HEK293 (cell line): Measurements from ENCODE around the gene KIF26B.

Experiments
- CTCF ChIA-PET: fragments of 350-600 bp; formaldehyde crosslinking; extraction: SDS; loops from one replicate; lab custom pipeline; 2021; ENCODE audit warnings: antibody characterized with exemption; lab: Yijun Ruan, JAX
- POLR2A ChIA-PET: fragments of 300-600 bp; formaldehyde crosslinking; extraction: SDS; loops from one replicate; lab custom pipeline; 2020; ENCODE audit warnings: antibody characterized with exemption, inconsistent platforms; lab: Yijun Ruan, JAX
- H3K27ac ChIP-seq: fragments of 200-500 bp; sonication (Bioruptor generic); 2 replicates; pipeline ENCODE4 v1.5.1; 2014; ENCODE audit warnings: low read depth, low read length, control low read depth, inconsistent platforms; ENCODE audit errors: extremely low read depth
- H3K36me3 ChIP-seq, 2 experiments: fragments of 200-500 bp in 1 of 2; sonication (Bioruptor generic) in 1 of 2; 1 replicate in 1 of 2; 2 replicates in 1 of 2; pipeline ENCODE4 v1.5.1; 2014 to 2017; ENCODE audit warnings: inconsistent platforms in 2 of 2, low read length in 2 of 2; ENCODE audit not compliant: control insufficient read depth in 2 of 2, insufficient read depth in 1 of 2
- H3K4me1 ChIP-seq: fragments of 200-500 bp; sonication (Bioruptor generic); 2 replicates; pipeline ENCODE4 v1.5.1; 2014; ENCODE audit warnings: mild to moderate bottlenecking, low read length, inconsistent platforms; ENCODE audit not compliant: control insufficient read depth, insufficient read depth
- H3K4me3 ChIP-seq: 2 replicates; pipeline ENCODE4 v1.5.1; 2011; ENCODE audit warnings: low read depth, mild to moderate bottlenecking, control low read depth, low read length, moderate library complexity
- H3K9me3 ChIP-seq: fragments of 200-500 bp; sonication (Bioruptor generic); 2 replicates; pipeline ENCODE4 v1.5.1; 2014; ENCODE audit warnings: low read depth, low read length, inconsistent platforms; ENCODE audit not compliant: control insufficient read depth, insufficient read depth
- BCL6B ChIP-seq: fragments of 450-650 bp; formaldehyde crosslinking; IDR thresholded peaks from 2 replicates; pipeline ENCODE4 v1.5.1; 2017; ENCODE audit warnings: missing biosample characterization, missing genetic modification characterization
- GLIS1 ChIP-seq: fragments of 450-650 bp; formaldehyde crosslinking; IDR thresholded peaks from 2 replicates; pipeline ENCODE4 v1.5.1; 2016; ENCODE audit warnings: missing biosample characterization, missing genetic modification characterization
- HOXD13 ChIP-seq: sonication (generic); formaldehyde crosslinking; IDR thresholded peaks from 2 replicates; pipeline ENCODE4 v1.8.0; 2022; ENCODE audit warnings: missing genetic modification reagents, borderline replicate concordance
- KLF16 ChIP-seq: fragments of 450-650 bp; formaldehyde crosslinking; IDR thresholded peaks from 2 replicates; pipeline ENCODE4 v1.5.1; 2017; ENCODE audit warnings: missing biosample characterization, missing genetic modification characterization
- OVOL3 ChIP-seq: fragments of 450-650 bp; formaldehyde crosslinking; IDR thresholded peaks from 2 replicates; pipeline ENCODE4 v1.5.1; 2016; ENCODE audit warnings: missing biosample characterization, missing genetic modification characterization
- SCRT1 ChIP-seq: fragments of 450-650 bp; formaldehyde crosslinking; IDR thresholded peaks from 2 replicates; pipeline ENCODE4 v1.5.1; 2016; ENCODE audit warnings: missing biosample characterization, missing genetic modification characterization, borderline replicate concordance
- SP7 ChIP-seq: fragments of 450-650 bp; formaldehyde crosslinking; IDR thresholded peaks from 2 replicates; pipeline ENCODE4 v1.5.1; 2016; ENCODE audit warnings: missing biosample characterization, missing genetic modification characterization
- WT1 ChIP-seq: fragments of 450-650 bp; formaldehyde crosslinking; IDR thresholded peaks from 2 replicates; pipeline ENCODE4 v1.5.1; 2016; ENCODE audit warnings: missing biosample characterization, missing genetic modification characterization
- YY2 ChIP-seq: fragments of 450-650 bp; formaldehyde crosslinking; IDR thresholded peaks from 2 replicates; pipeline ENCODE4 v1.5.1; 2016; ENCODE audit warnings: missing biosample characterization, missing genetic modification characterization
- ZBTB1 ChIP-seq: fragments of 450-650 bp; formaldehyde crosslinking; IDR thresholded peaks from 2 replicates; pipeline ENCODE4 v1.5.1; 2016; ENCODE audit warnings: missing biosample characterization, missing genetic modification characterization
- ZBTB21 ChIP-seq: fragments of 450-650 bp; formaldehyde crosslinking; IDR thresholded peaks from 2 replicates; pipeline ENCODE4 v1.5.1; 2017; ENCODE audit warnings: missing biosample characterization, missing genetic modification characterization
- ZFP3 ChIP-seq: fragments of 450-650 bp; formaldehyde crosslinking; IDR thresholded peaks from 2 replicates; pipeline ENCODE4 v1.5.1; 2016; ENCODE audit warnings: low read depth, missing biosample characterization, missing genetic modification characterization
- ZFP69B ChIP-seq: fragments of 450-650 bp; formaldehyde crosslinking; IDR thresholded peaks from 2 replicates; pipeline ENCODE4 v1.5.1; 2016; ENCODE audit warnings: missing biosample characterization, missing genetic modification characterization
- ZNF10 ChIP-seq: fragments of 450-650 bp; formaldehyde crosslinking; IDR thresholded peaks from 2 replicates; pipeline ENCODE4 v1.5.1; 2017; ENCODE audit warnings: missing biosample characterization, missing genetic modification characterization
- ZNF112 ChIP-seq: fragments of 450-650 bp; formaldehyde crosslinking; IDR thresholded peaks from 2 replicates; pipeline ENCODE4 v1.5.0; 2017; ENCODE audit warnings: missing biosample characterization, missing genetic modification characterization
- ZNF211 ChIP-seq: fragments of 450-650 bp; formaldehyde crosslinking; IDR thresholded peaks from 2 replicates; pipeline ENCODE4 v1.5.1; 2016; ENCODE audit warnings: low read depth, missing biosample characterization, missing genetic modification characterization
- ZNF214 ChIP-seq: fragments of 450-650 bp; formaldehyde crosslinking; IDR thresholded peaks from 2 replicates; pipeline ENCODE4 v1.5.1; 2017; ENCODE audit warnings: missing biosample characterization, mild to moderate bottlenecking, missing genetic modification characterization, borderline replicate concordance
- ZNF23 ChIP-seq: fragments of 450-650 bp; formaldehyde crosslinking; IDR thresholded peaks from 2 replicates; pipeline ENCODE4 v1.5.1; 2016; ENCODE audit warnings: missing biosample characterization, missing genetic modification characterization, borderline replicate concordance
- ZNF302 ChIP-seq: fragments of 450-650 bp; formaldehyde crosslinking; IDR thresholded peaks from 2 replicates; pipeline ENCODE4 v1.5.1; 2016; ENCODE audit warnings: missing biosample characterization, missing genetic modification characterization, low read depth
- ZNF391 ChIP-seq: fragments of 450-650 bp; formaldehyde crosslinking; IDR thresholded peaks from 2 replicates; pipeline ENCODE4 v1.5.1; 2016; ENCODE audit warnings: low read depth, missing biosample characterization, missing genetic modification characterization, borderline replicate concordance
- ZNF433 ChIP-seq: fragments of 450-650 bp; formaldehyde crosslinking; IDR thresholded peaks from 2 replicates; pipeline ENCODE4 v1.5.1; 2016; ENCODE audit warnings: missing biosample characterization, missing genetic modification characterization, low read depth
- ZNF48 ChIP-seq: fragments of 450-650 bp; formaldehyde crosslinking; IDR thresholded peaks from 2 replicates; pipeline ENCODE4 v1.5.1; 2016; ENCODE audit warnings: missing biosample characterization, missing genetic modification characterization
- ZNF521 ChIP-seq: fragments of 450-650 bp; formaldehyde crosslinking; IDR thresholded peaks from 2 replicates; pipeline ENCODE4 v1.5.1; 2017; ENCODE audit warnings: missing biosample characterization, mild to moderate bottlenecking, missing genetic modification characterization
- ZNF580 ChIP-seq: fragments of 450-650 bp; formaldehyde crosslinking; IDR thresholded peaks from 2 replicates; pipeline ENCODE4 v1.5.1; 2016; ENCODE audit warnings: missing biosample characterization, missing genetic modification characterization
- ZNF596 ChIP-seq: fragments of 450-650 bp; IDR thresholded peaks from 2 replicates; pipeline ENCODE4 v1.5.0; 2018; ENCODE audit warnings: missing biosample characterization, mild to moderate bottlenecking, missing genetic modification characterization, moderate library complexity
- ZNF626 ChIP-seq: fragments of 450-650 bp; sonication (Bioruptor Pico); formaldehyde crosslinking; IDR thresholded peaks from 2 replicates; pipeline ENCODE4 v1.5.1; 2018; ENCODE audit warnings: missing biosample characterization, missing genetic modification characterization, inconsistent platforms
- ZNF677 ChIP-seq: fragments of 450-650 bp; IDR thresholded peaks from 2 replicates; pipeline ENCODE4 v1.5.0; 2018; ENCODE audit warnings: missing biosample characterization, mild to moderate bottlenecking, missing genetic modification characterization, moderate library complexity
- ZNF747 ChIP-seq: fragments of 450-650 bp; formaldehyde crosslinking; IDR thresholded peaks from 2 replicates; pipeline ENCODE4 v1.5.1; 2016; ENCODE audit warnings: missing biosample characterization, missing genetic modification characterization
- ZNF785 ChIP-seq: fragments of 450-650 bp; formaldehyde crosslinking; IDR thresholded peaks from 2 replicates; pipeline ENCODE4 v1.5.1; 2016; ENCODE audit warnings: missing biosample characterization, missing genetic modification characterization
- ZNF843 ChIP-seq: fragments of 450-650 bp; formaldehyde crosslinking; IDR thresholded peaks from 2 replicates; pipeline ENCODE4 v1.5.1; 2016; ENCODE audit warnings: missing biosample characterization, missing genetic modification characterization
- ZSCAN30 ChIP-seq: fragments of 450-650 bp; IDR thresholded peaks from 2 replicates; pipeline ENCODE4 v1.5.1; 2018; ENCODE audit warnings: missing biosample characterization, mild to moderate bottlenecking, missing genetic modification characterization, moderate library complexity
- ZXDB ChIP-seq: fragments of 450-650 bp; formaldehyde crosslinking; IDR thresholded peaks from 2 replicates; pipeline ENCODE4 v1.5.1; 2016; ENCODE audit warnings: missing biosample characterization, missing genetic modification characterization
- TF ChIP-seq, protein P1 (sequence below): fragments of 450-650 bp; IDR thresholded peaks from 2 replicates; pipeline ENCODE4 v1.5.1; 2018; ENCODE audit warnings: missing biosample characterization, mild to moderate bottlenecking, missing genetic modification characterization

KIF26B gene

DNA sequence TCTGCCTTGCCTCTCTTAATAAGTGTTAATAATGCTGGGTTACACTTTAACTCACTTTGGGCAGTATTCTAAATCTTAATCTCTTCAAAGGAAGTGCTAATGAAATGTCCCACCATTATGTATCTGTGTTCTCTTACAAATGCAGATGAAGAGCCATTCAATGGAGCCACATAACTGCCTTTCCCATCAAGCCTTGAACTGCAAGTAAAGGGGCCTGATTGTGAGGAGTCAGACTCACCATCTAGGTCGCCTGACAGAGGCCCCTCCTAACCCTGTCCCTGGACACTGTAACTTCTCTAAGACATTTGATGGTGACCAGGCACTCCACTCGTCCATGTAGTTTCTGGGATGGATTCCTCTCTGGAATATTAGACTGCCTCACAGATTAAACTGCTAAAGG is 329.4 kb downstream of the KIF26B start:
- Histone ChIP-seq H3K27ac (no peak overlapping the region), H3K4me1 (no peaks in the 10 kb centered on the region), H3K9me3 (no peaks in the 10 kb centered on the region), H3K4me3 (no peak overlapping the region), H3K36me3 (no peaks in the 10 kb centered on the region)
- CTCF ChIA-PET: no interaction called here
- POLR2A ChIA-PET: no interaction called here
- TF ChIP-seq ZNF433 (tag by site-specific recombination): no peak
- TF ChIP-seq YY2: no peak
- TF ChIP-seq ZNF302 (tag by site-specific recombination): no peak
- TF ChIP-seq ZNF785 (tag by site-specific recombination): no peak
- no peak for TF ChIP-seq ZNF580
- TF ChIP-seq ZFP69B (tag by site-specific recombination): no peak
- TF ChIP-seq ZNF626 (tag by site-specific recombination): no peak
- TF ChIP-seq ZNF48 (tag by site-specific recombination): no peak
- TF ChIP-seq ZNF677 (tag by site-specific recombination): no peak
- TF ChIP-seq WT1 (tag by site-specific recombination): no peak
- TF ChIP-seq ZNF10: no peak
- TF ChIP-seq ZNF214 (tag by site-specific recombination): no peak
- no peak for TF ChIP-seq KLF16 (tag by site-specific recombination)
- no peak for TF ChIP-seq ZNF211 (tag by site-specific recombination)
- no peak for TF ChIP-seq ZNF747
- TF ChIP-seq BCL6B: no peak
- no peak for TF ChIP-seq ZBTB21 (tag by site-specific recombination)
- no peak for TF ChIP-seq SP7
- no peak for TF ChIP-seq HOXD13 (CRISPR knock-in tag)
- no peak for TF ChIP-seq ZNF23 (tag by site-specific recombination)

GRCh38 chr1:245485996-245486395 is 331.2 kb downstream of the KIF26B start:
- Histone ChIP-seq H3K4me1 (no peaks in the 10 kb centered on the region), H3K27ac (no peak overlapping the region), H3K36me3 (no peaks in the 10 kb centered on the region), H3K9me3 (no peaks in the 10 kb centered on the region)
- CTCF ChIA-PET: no interaction called here
- TF ChIP-seq ZFP3 (tag by site-specific recombination) (no peak), SCRT1 (tag by site-specific recombination) (no peak), GLIS1 (tag by site-specific recombination) (no peak), ZSCAN30 (no peak), ZNF23 (tag by site-specific recombination) (no peak), ZNF521 (tag by site-specific recombination) (no peak), ZXDB (tag by site-specific recombination) (no peak), ZNF391 (tag by site-specific recombination) (no peak), ZNF596 (tag by site-specific recombination) (no peak), ZNF112 (tag by site-specific recombination) (no peak), ZNF843 (tag by site-specific recombination) (no peak), OVOL3 (no peak), ZBTB1 (tag by site-specific recombination) (no peak)
- TF ChIP-seq, protein P1, sequence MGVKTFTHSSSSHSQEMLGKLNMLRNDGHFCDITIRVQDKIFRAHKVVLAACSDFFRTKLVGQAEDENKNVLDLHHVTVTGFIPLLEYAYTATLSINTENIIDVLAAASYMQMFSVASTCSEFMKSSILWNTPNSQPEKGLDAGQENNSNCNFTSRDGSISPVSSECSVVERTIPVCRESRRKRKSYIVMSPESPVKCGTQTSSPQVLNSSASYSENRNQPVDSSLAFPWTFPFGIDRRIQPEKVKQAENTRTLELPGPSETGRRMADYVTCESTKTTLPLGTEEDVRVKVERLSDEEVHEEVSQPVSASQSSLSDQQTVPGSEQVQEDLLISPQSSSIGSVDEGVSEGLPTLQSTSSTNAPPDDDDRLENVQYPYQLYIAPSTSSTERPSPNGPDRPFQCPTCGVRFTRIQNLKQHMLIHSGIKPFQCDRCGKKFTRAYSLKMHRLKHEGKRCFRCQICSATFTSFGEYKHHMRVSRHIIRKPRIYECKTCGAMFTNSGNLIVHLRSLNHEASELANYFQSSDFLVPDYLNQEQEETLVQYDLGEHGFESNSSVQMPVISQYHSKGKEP (tag by site-specific recombination): no peak
- TF ChIP-seq, all 188 proteins: peak for 0
- H3K4me3 ChIP-seq: no peak overlapping the region
- POLR2A ChIA-PET: no interaction called here
